ENCODE measurements around the gene MS4A4E.
"Not testable (repeated sequence)": the region's sequence is repeated elsewhere in the genome, so short reads cannot be mapped to it uniquely, and the experiment has no call there.

The MS4A4E gene

GRCh38 chr11:60193687-60194433 lies 49.1 kb downstream of the MS4A4E start:
- H3K9ac ChIP-seq (ENCODE audit: low read length) = no peak overlapping the region
- H3K4me1 ChIP-seq (ENCODE audit: control insufficient read depth, insufficient read depth, low read length) = peaks cover 7% of the 10 kb centered on the region
- no peak overlapping the region for H3K4me3 ChIP-seq (ENCODE audit: low read depth, low read length)
- H3K36me3 ChIP-seq (ENCODE audit: control insufficient read depth, insufficient read depth, low read length) = no peaks in the 10 kb centered on the region
- H3K27ac ChIP-seq (ENCODE audit: low read depth, low read length) = no peak overlapping the region
- peaks cover 16% of the 10 kb centered on the region for H3K9me3 ChIP-seq (ENCODE audit: control insufficient read depth, insufficient read depth, low read depth, low read length)
- no peaks in the 10 kb centered on the region for H3K27me3 ChIP-seq (ENCODE audit: control insufficient read depth, insufficient read depth, low read length)

GRCh38 chr11:60192564-60192963 lies 50.4 kb downstream of the MS4A4E start:
- not testable (repeated sequence) for H3K9ac ChIP-seq (ENCODE audit: low read length); H3K27me3 ChIP-seq (ENCODE audit: control insufficient read depth, insufficient read depth, low read length); H3K27ac ChIP-seq (ENCODE audit: low read depth, low read length); H3K36me3 ChIP-seq (ENCODE audit: control insufficient read depth, insufficient read depth, low read length); H3K4me1 ChIP-seq (ENCODE audit: control insufficient read depth, insufficient read depth, low read length); H3K4me3 ChIP-seq (ENCODE audit: low read depth, low read length)
- H3K9me3 ChIP-seq (ENCODE audit: control insufficient read depth, insufficient read depth, low read depth, low read length) = peaks cover 16% of the 10 kb centered on the region

GRCh38 chr11:60188481-60188880 lies 54.5 kb downstream of the MS4A4E start:
- H3K4me3 ChIP-seq (ENCODE audit: low read depth, low read length); H3K27ac ChIP-seq (ENCODE audit: low read depth, low read length); H3K9ac ChIP-seq (ENCODE audit: low read length); H3K36me3 ChIP-seq (ENCODE audit: control insufficient read depth, insufficient read depth, low read length); H3K4me1 ChIP-seq (ENCODE audit: control insufficient read depth, insufficient read depth, low read length); H3K27me3 ChIP-seq (ENCODE audit: control insufficient read depth, insufficient read depth, low read length): not testable (repeated sequence)
- H3K9me3 ChIP-seq (ENCODE audit: control insufficient read depth, insufficient read depth, low read depth, low read length) = peaks cover 19% of the 10 kb centered on the region

GRCh38 chr11:60186128-60186527 lies 56.8 kb downstream of the MS4A4E start:
- H3K27ac ChIP-seq (ENCODE audit: low read depth, low read length); H3K9ac ChIP-seq (ENCODE audit: low read length); H3K9me3 ChIP-seq (ENCODE audit: control insufficient read depth, insufficient read depth, low read depth, low read length); H3K4me1 ChIP-seq (ENCODE audit: control insufficient read depth, insufficient read depth, low read length); H3K27me3 ChIP-seq (ENCODE audit: control insufficient read depth, insufficient read depth, low read length); H3K4me3 ChIP-seq (ENCODE audit: low read depth, low read length); H3K36me3 ChIP-seq (ENCODE audit: control insufficient read depth, insufficient read depth, low read length): not testable (repeated sequence)

- not testable (repeated sequence) for H3K9ac ChIP-seq (ENCODE audit: low read length); H3K36me3 ChIP-seq (ENCODE audit: control insufficient read depth, insufficient read depth, low read length); H3K4me1 ChIP-seq (ENCODE audit: control insufficient read depth, insufficient read depth, low read length); H3K9me3 ChIP-seq (ENCODE audit: control insufficient read depth, insufficient read depth, low read depth, low read length); H3K4me3 ChIP-seq (ENCODE audit: low read depth, low read length); H3K27ac ChIP-seq (ENCODE audit: low read depth, low read length); H3K27me3 ChIP-seq (ENCODE audit: control insufficient read depth, insufficient read depth, low read length)
Observed at GRCh38 chr11:60185512-60185827, 57.5 kb downstream of the MS4A4E start.

GRCh38 chr11:60184824-60185511 lies 58.0 kb downstream of the MS4A4E start:
- Histone ChIP-seq H3K4me3 (ENCODE audit: low read depth, low read length) (no peak overlapping the region), H3K27ac (ENCODE audit: low read depth, low read length) (no peak overlapping the region), H3K4me1 (ENCODE audit: control insufficient read depth, insufficient read depth, low read length) (peaks cover 3% of the 10 kb centered on the region; the same call in 1 of the 2 replicates), H3K36me3 (ENCODE audit: control insufficient read depth, insufficient read depth, low read length) (no peaks in the 10 kb centered on the region), H3K9ac (ENCODE audit: low read length) (no peak overlapping the region), H3K9me3 (ENCODE audit: control insufficient read depth, insufficient read depth, low read depth, low read length) (peaks cover 2% of the 10 kb centered on the region; the same call in 1 of the 2 replicates), H3K27me3 (ENCODE audit: control insufficient read depth, insufficient read depth, low read length) (no peaks in the 10 kb centered on the region)

GRCh38 chr11:60183591-60184205 lies 59.2 kb downstream of the MS4A4E start:
- H3K9me3 ChIP-seq (ENCODE audit: control insufficient read depth, insufficient read depth, low read depth, low read length) = peaks cover 2% of the 10 kb centered on the region; the same call in 1 of the 2 replicates
- no peak overlapping the region for H3K27ac ChIP-seq (ENCODE audit: low read depth, low read length)
- H3K36me3 ChIP-seq (ENCODE audit: control insufficient read depth, insufficient read depth, low read length) = no peaks in the 10 kb centered on the region
- no peaks in the 10 kb centered on the region for H3K27me3 ChIP-seq (ENCODE audit: control insufficient read depth, insufficient read depth, low read length)
- H3K4me1 ChIP-seq (ENCODE audit: control insufficient read depth, insufficient read depth, low read length) = peaks cover 3% of the 10 kb centered on the region; the same call in 1 of the 2 replicates
- H3K9ac ChIP-seq (ENCODE audit: low read length) = no peak overlapping the region
- H3K4me3 ChIP-seq (ENCODE audit: low read depth, low read length) = no peak overlapping the region

GRCh38 chr11:60182541-60183330 lies 60.2 kb downstream of the MS4A4E start, which contains the start of gene MS4A6A:
Gene MS4A6A, minus strand, starts transcription at chr11:60183083. Its CDS starts 1,356 bp downstream, at chr11:60181727.
- no peaks in the 10 kb centered on the region for H3K27me3 ChIP-seq (ENCODE audit: control insufficient read depth, insufficient read depth, low read length)
- peaks cover 3% of the 10 kb centered on the region; the same call in 1 of the 2 replicates for H3K4me1 ChIP-seq (ENCODE audit: control insufficient read depth, insufficient read depth, low read length)
- no peak within 1 kb of the TSS for H3K27ac ChIP-seq (ENCODE audit: low read depth, low read length)
- H3K4me3 ChIP-seq (ENCODE audit: low read depth, low read length) = no peak within 1 kb of the TSS
- H3K36me3 ChIP-seq (ENCODE audit: control insufficient read depth, insufficient read depth, low read length) = no peaks in the 10 kb centered on the region
- peaks cover 2% of the 10 kb centered on the region; the same call in 1 of the 2 replicates for H3K9me3 ChIP-seq (ENCODE audit: control insufficient read depth, insufficient read depth, low read depth, low read length)
- no peak within 1 kb of the TSS for H3K9ac ChIP-seq (ENCODE audit: low read length)

GRCh38 chr11:60175860-60176275 lies 67.1 kb downstream of the MS4A4E start:
- no peak overlapping the region for H3K9ac ChIP-seq (ENCODE audit: low read length)
- H3K9me3 ChIP-seq (ENCODE audit: control insufficient read depth, insufficient read depth, low read depth, low read length) = 0 out of 2 replicates have a peak, but pooled peaks cover 5% of the 10 kb centered on the region
- no peaks in the 10 kb centered on the region for H3K4me1 ChIP-seq (ENCODE audit: control insufficient read depth, insufficient read depth, low read length)

GRCh38 chr11:60172011-60172410 lies 70.9 kb downstream of the MS4A4E start:
- H3K4me1 ChIP-seq (ENCODE audit: control insufficient read depth, insufficient read depth, low read length) = no peaks in the 10 kb centered on the region
- no peak overlapping the region for H3K4me3 ChIP-seq (ENCODE audit: low read depth, low read length)
- no peak overlapping the region for H3K27ac ChIP-seq (ENCODE audit: low read depth, low read length)
- H3K9ac ChIP-seq (ENCODE audit: low read length) = no peak overlapping the region
- peaks cover 36% of the 10 kb centered on the region for H3K9me3 ChIP-seq (ENCODE audit: control insufficient read depth, insufficient read depth, low read depth, low read length)
- no peaks in the 10 kb centered on the region for H3K27me3 ChIP-seq (ENCODE audit: control insufficient read depth, insufficient read depth, low read length)
- no peaks in the 10 kb centered on the region for H3K36me3 ChIP-seq (ENCODE audit: control insufficient read depth, insufficient read depth, low read length)

More at GRCh38 chr11:60175860-60176275, 67.1 kb downstream of the MS4A4E start:
- Histone ChIP-seq H3K4me3 (ENCODE audit: low read depth, low read length) (no peak overlapping the region), H3K27me3 (ENCODE audit: control insufficient read depth, insufficient read depth, low read length) (no peaks in the 10 kb centered on the region), H3K36me3 (ENCODE audit: control insufficient read depth, insufficient read depth, low read length) (no peaks in the 10 kb centered on the region), H3K27ac (ENCODE audit: low read depth, low read length) (no peak overlapping the region)
